Astrocyte (in vitro differentiated cells and primary cell): ENCODE results near the gene ZFYVE26. TPM values are rescaled to one million over a fixed set of nuclear protein-coding genes. Genes with fewer than 3 reads are reported as not detected.

ENCODE experiments used
- DNase-seq: peaks from one replicate; pipeline ENCODE4 v3.0.0-alpha.2; 2010; ENCODE audit warnings: low read depth
- FAIRE-seq: peaks from 2 replicates; lab custom pipeline; 2011; peaks lifted over from hg19 to GRCh38; lab: Jason Lieb, UNC
- H2AFZ ChIP-seq: 2 replicates; pipeline ENCODE4 v1.6.0; 2012; ENCODE audit warnings: low read depth, low read length, inconsistent platforms
- H3K27ac ChIP-seq: 2 replicates; pipeline ENCODE4 v1.5.1; 2011; ENCODE audit warnings: low read depth, low read length, inconsistent platforms
- H3K27me3 ChIP-seq: 2 replicates; pipeline ENCODE4 v1.6.0; 2011; ENCODE audit warnings: low read length, inconsistent platforms; ENCODE audit not compliant: insufficient read depth
- H3K36me3 ChIP-seq: 2 replicates; pipeline ENCODE4 v1.5.1; 2011; ENCODE audit warnings: low read length, inconsistent platforms; ENCODE audit not compliant: insufficient read depth
- H3K4me1 ChIP-seq: 2 replicates; pipeline ENCODE4 v1.5.1; 2011; ENCODE audit warnings: low read length, inconsistent platforms; ENCODE audit not compliant: insufficient read depth
- H3K4me2 ChIP-seq: 2 replicates; pipeline ENCODE4 v1.6.0; 2012; ENCODE audit warnings: low read length, inconsistent platforms
- H3K4me3 ChIP-seq: 2 replicates; pipeline ENCODE4 v1.5.1; 2011; ENCODE audit warnings: low read depth, mild to moderate bottlenecking, low read length, inconsistent platforms; ENCODE audit not compliant: insufficient read depth
- H3K79me2 ChIP-seq: 2 replicates; pipeline ENCODE4 v1.6.0; 2012; ENCODE audit warnings: mild to moderate bottlenecking, low read length, inconsistent platforms; ENCODE audit not compliant: insufficient read depth
- H3K9ac ChIP-seq: 2 replicates; pipeline ENCODE4 v1.6.0; 2012; ENCODE audit warnings: mild to moderate bottlenecking, low read length, inconsistent platforms
- H3K9me3 ChIP-seq: 2 replicates; pipeline ENCODE4 v1.5.1; 2012; ENCODE audit warnings: low read depth, mild to moderate bottlenecking, low read length, inconsistent platforms; ENCODE audit not compliant: insufficient read depth
- H4K20me1 ChIP-seq: 2 replicates; pipeline ENCODE4 v1.6.0; 2012; ENCODE audit warnings: low read length, inconsistent platforms; ENCODE audit not compliant: insufficient read depth
- H3K27ac Mint-ChIP-seq: one replicate; pipeline ENCODE4 v1.8.0; 2021; ENCODE audit warnings: mild to moderate bottlenecking, mixed read lengths; ENCODE audit not compliant: unreplicated experiment
- H3K27me3 Mint-ChIP-seq: one replicate; pipeline ENCODE4 v1.8.0; 2021; ENCODE audit warnings: low read depth, mixed read lengths; ENCODE audit not compliant: unreplicated experiment
- H3K36me3 Mint-ChIP-seq: one replicate; pipeline ENCODE4 v1.8.0; 2021; ENCODE audit warnings: low read depth, mixed read lengths; ENCODE audit not compliant: unreplicated experiment
- H3K4me1 Mint-ChIP-seq: one replicate; pipeline ENCODE4 v1.8.0; 2021; ENCODE audit warnings: low read depth, mixed read lengths; ENCODE audit not compliant: unreplicated experiment
- H3K4me3 Mint-ChIP-seq: one replicate; pipeline ENCODE4 v1.8.0; 2021; ENCODE audit warnings: mild to moderate bottlenecking, moderate library complexity, mixed read lengths; ENCODE audit not compliant: unreplicated experiment
- H3K9me3 Mint-ChIP-seq: one replicate; pipeline ENCODE4 v1.8.0; 2021; ENCODE audit warnings: mild to moderate bottlenecking, mixed read lengths; ENCODE audit not compliant: unreplicated experiment
- EZH2 ChIP-seq: IDR thresholded peaks from 2 replicates; pipeline ENCODE4 v1.6.1; 2012; ENCODE audit warnings: mild to moderate bottlenecking, low read length, inconsistent platforms; ENCODE audit not compliant: insufficient read depth
- total RNA-seq: library from RNA; stranded (reverse); gene quantifications from 2 replicates; pipeline ENCODE4 v1.2.1, GENCODE V29; 2021
- TF ChIP-seq, protein P1 (sequence below): IDR thresholded peaks from 2 replicates; pipeline ENCODE4 v1.5.1; 2011; ENCODE audit warnings: low read depth, mild to moderate bottlenecking, inconsistent platforms, low read length, moderate library complexity; ENCODE audit not compliant: insufficient read depth

The ZFYVE26 gene
- total RNA-seq, 1 donor from 2014 or later = 27.4 TPM

DNA sequence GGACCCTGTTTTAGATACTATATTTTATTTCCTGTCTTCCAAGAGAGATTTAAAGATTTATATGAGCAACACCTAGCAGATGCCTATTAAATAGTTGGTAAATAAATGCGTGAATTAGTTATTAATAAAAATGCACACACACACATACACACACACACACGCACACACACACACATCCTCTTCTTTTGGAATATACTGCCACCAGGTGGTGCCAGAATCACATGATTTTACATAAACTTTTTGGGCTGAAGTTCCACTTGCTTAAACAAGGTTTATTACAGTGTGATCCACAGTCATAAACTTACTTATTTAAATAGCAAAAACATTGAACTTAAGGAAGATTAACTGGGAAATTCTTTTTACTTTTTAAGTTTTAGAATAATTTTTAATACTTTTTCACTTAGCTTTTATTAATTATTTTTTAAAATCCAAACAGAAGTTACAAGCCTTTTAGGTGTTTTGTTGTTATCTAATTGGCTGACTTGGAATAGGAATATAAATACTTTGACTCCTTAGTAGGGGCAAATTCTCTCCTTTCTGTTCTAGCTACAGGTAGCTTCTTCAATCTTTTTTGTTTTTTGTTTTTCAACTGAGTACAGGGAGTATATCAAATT, 20.7 kb upstream of the ZFYVE26 start:
- no peak overlapping the region for H3K27ac ChIP-seq
- FAIRE-seq (peak; percentile 41), DNase-seq (peak; percentile 81)
- Mint-ChIP-seq H3K27ac (no peak overlapping the region), H3K4me3 (no peak overlapping the region), H3K4me1 (no peaks in the 10 kb centered on the region), H3K36me3 (no peaks in the 10 kb centered on the region), H3K27me3 (no peaks in the 10 kb centered on the region), H3K9me3 (no peaks in the 10 kb centered on the region)
- H3K4me2 ChIP-seq = no peak overlapping the region
- H3K79me2 ChIP-seq = no peaks in the 10 kb centered on the region
- H4K20me1 ChIP-seq = no peaks in the 10 kb centered on the region
- no peaks in the 10 kb centered on the region for H3K9me3 ChIP-seq
- no peaks in the 10 kb centered on the region for H3K27me3 ChIP-seq
- TF ChIP-seq, protein P1, sequence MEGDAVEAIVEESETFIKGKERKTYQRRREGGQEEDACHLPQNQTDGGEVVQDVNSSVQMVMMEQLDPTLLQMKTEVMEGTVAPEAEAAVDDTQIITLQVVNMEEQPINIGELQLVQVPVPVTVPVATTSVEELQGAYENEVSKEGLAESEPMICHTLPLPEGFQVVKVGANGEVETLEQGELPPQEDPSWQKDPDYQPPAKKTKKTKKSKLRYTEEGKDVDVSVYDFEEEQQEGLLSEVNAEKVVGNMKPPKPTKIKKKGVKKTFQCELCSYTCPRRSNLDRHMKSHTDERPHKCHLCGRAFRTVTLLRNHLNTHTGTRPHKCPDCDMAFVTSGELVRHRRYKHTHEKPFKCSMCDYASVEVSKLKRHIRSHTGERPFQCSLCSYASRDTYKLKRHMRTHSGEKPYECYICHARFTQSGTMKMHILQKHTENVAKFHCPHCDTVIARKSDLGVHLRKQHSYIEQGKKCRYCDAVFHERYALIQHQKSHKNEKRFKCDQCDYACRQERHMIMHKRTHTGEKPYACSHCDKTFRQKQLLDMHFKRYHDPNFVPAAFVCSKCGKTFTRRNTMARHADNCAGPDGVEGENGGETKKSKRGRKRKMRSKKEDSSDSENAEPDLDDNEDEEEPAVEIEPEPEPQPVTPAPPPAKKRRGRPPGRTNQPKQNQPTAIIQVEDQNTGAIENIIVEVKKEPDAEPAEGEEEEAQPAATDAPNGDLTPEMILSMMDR = peak; percentile 77
- TF ChIP-seq EZH2 = no peak
- H3K9ac ChIP-seq = no peak overlapping the region
- no peak overlapping the region for H2AFZ ChIP-seq
- no peaks in the 10 kb centered on the region for H3K4me1 ChIP-seq
- no peaks in the 10 kb centered on the region for H3K36me3 ChIP-seq
- H3K4me3 ChIP-seq = no peak overlapping the region

DNA sequence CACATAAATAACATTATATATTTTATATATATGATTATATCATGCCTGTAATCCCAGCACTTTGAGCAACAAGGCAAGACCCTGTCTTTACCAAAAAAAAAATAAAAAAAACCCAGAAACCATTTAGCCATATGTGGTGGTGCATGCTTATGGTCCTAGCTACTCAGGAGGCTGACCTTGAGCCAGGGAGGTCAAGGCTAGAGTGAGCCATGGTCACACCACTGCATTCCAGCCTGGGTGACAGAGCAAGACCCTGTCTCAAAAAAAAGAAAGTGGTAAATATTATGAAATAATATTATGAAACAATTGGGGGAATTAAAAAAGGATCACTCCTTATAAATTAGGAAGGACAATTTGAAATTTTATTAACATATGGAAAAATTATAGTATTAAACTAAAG, 19.2 kb upstream of the ZFYVE26 start:
- H3K9ac ChIP-seq = no peak overlapping the region
- H3K27ac ChIP-seq = no peak overlapping the region
- H3K9me3 ChIP-seq = no peaks in the 10 kb centered on the region
- no peaks in the 10 kb centered on the region for H3K4me1 ChIP-seq
- no peaks in the 10 kb centered on the region for H4K20me1 ChIP-seq
- no peak overlapping the region for H2AFZ ChIP-seq
- H3K4me2 ChIP-seq = no peak overlapping the region
- no peaks in the 10 kb centered on the region for H3K36me3 Mint-ChIP-seq
- H3K79me2 ChIP-seq = no peaks in the 10 kb centered on the region
- FAIRE-seq (no peak), DNase-seq (no peak)
- H3K36me3 ChIP-seq = no peaks in the 10 kb centered on the region
- no peak overlapping the region for H3K27ac Mint-ChIP-seq
- H3K4me3 Mint-ChIP-seq = no peak overlapping the region
- no peak for TF ChIP-seq EZH2
- no peak overlapping the region for H3K4me3 ChIP-seq
- H3K27me3 Mint-ChIP-seq = no peaks in the 10 kb centered on the region
- no peaks in the 10 kb centered on the region for H3K4me1 Mint-ChIP-seq
- no peaks in the 10 kb centered on the region for H3K9me3 Mint-ChIP-seq
- H3K27me3 ChIP-seq = no peaks in the 10 kb centered on the region

DNA sequence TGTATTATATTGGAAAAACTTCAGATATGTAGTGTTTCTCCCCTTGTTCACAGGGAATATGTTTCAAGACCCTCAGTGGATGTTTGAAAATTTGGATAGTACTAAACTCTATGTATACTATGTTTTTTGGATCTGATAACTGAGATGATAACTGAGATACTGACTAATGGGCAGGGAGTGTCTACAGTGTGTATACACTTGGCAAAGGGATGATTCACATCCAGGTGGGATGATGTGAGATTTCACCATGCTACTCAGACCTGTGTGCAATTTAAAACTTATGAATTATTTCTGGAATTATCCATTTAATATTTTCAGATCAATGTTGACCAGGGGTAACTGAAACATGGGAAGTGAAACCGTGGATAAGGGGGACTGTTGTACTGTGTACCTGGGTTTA, 17.0 kb upstream of the ZFYVE26 start:
- Histone ChIP-seq H3K36me3 (no peaks in the 10 kb centered on the region), H4K20me1 (no peaks in the 10 kb centered on the region), H3K9me3 (no peaks in the 10 kb centered on the region), H3K4me3 (no peak overlapping the region), H3K27me3 (no peaks in the 10 kb centered on the region), H3K79me2 (no peaks in the 10 kb centered on the region), H2AFZ (no peak overlapping the region), H3K27ac (no peak overlapping the region), H3K4me2 (no peak overlapping the region), H3K9ac (no peak overlapping the region), H3K4me1 (no peaks in the 10 kb centered on the region)
- Mint-ChIP-seq H3K4me3 (no peak overlapping the region), H3K4me1 (no peaks in the 10 kb centered on the region), H3K27ac (no peak overlapping the region), H3K9me3 (peaks cover 2% of the 10 kb centered on the region), H3K36me3 (peaks cover 3% of the 10 kb centered on the region), H3K27me3 (no peaks in the 10 kb centered on the region)
- DNase-seq = no peak
- no peak for FAIRE-seq
- TF ChIP-seq, protein P1 = no peak
- no peak for TF ChIP-seq EZH2
